Stimulated activated CD8-positive, alpha-beta memory T cell treated with anti-CD3 and anti-CD28 coated beads, Interleukin-7, amount 100 ng/mL, for 24 hours (primary cell): ENCODE results near the gene MXI1.
"Not testable (repeated sequence)": the region's sequence is repeated elsewhere in the genome, so short reads cannot be mapped to it uniquely, and the experiment has no call there.

ENCODE experiments used
- DNase-seq: peaks from one replicate; pipeline ENCODE4 v3.0.0-alpha.2; 2020; ENCODE audit warnings: low read depth

Gene MXI1

GRCh38 chr10:110239892-110240291 is 32.5 kb downstream of the MXI1 start:
- DNase-seq, result no peak

- no peak for DNase-seq
Observed at GRCh38 chr10:110241407-110241806, 34.0 kb downstream of the MXI1 start.

- no peak for DNase-seq
Observed at GRCh38 chr10:110241841-110242240, 34.4 kb downstream of the MXI1 start.

DNA sequence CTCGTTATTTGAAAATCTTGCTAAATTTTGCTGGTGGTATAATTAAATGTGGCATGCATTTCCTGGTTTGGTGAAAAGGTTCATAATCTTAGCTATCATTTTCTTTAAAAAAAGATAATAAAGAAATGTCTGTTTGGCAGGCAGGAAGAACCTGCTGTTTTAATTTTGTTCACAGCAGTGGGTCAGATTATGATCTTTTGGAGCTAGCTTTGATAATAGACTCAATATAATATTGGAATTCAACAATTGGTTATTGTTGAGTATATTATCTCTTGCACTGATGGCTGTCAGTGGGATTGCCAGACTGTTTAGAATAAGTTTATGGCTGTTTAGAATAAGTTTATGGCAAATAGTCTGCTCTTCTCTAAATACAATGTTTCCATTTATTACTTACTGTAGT is 35.1 kb downstream of the MXI1 start:
- DNase-seq, result no peak

DNA sequence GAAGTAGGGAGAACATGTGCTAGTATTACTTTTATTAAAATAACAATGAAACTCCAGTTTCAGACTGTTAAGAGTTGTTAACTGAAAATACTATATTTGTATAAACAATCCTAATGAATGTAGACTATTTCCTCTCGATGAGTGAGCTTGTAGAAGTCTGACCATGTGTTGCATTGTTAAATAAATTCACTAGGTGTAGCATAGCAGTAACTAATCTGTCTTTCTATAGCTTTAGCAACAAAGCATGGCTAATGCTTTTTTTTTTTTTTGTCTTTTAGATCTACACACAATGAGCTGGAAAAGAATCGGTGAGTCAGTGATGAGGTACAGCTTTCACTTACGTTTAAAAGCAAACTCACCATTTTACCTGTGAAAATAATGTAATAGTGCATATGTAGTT is 37.1 kb downstream of the MXI1 start:
- DNase-seq, result no peak

GRCh38 chr10:110247833-110248232 is 40.4 kb downstream of the MXI1 start:
- DNase-seq, result not testable (repeated sequence)

- not testable (repeated sequence) for DNase-seq
Observed at GRCh38 chr10:110249489-110249888, 42.1 kb downstream of the MXI1 start.

DNA sequence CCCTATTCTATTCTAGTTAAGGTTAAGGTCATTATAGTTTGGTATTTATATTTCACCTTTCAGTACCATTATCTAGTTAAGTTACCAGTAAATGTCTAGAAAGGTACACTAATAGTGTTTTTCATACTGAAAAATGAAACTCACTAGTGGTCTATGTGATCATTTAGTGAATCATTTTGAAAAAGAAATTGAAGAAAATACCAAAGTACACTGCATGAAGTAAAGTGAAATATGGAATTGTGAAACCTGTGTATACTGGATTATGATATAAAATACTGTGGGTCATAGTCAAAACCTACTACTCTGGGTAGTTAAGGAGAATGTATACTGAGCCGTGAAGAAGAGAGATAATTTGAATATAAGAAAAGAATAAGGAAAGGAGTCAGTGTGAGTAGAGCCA is 44.0 kb downstream of the MXI1 start:
- not testable (repeated sequence) for DNase-seq

GRCh38 chr10:110252151-110252550 is 44.7 kb downstream of the MXI1 start:
- DNase-seq, result no peak

GRCh38 chr10:110254467-110254866 is 47.1 kb downstream of the MXI1 start:
- DNase-seq, result no peak

GRCh38 chr10:110258542-110258941 is 51.1 kb downstream of the MXI1 start:
- DNase-seq, result no peak

DNA sequence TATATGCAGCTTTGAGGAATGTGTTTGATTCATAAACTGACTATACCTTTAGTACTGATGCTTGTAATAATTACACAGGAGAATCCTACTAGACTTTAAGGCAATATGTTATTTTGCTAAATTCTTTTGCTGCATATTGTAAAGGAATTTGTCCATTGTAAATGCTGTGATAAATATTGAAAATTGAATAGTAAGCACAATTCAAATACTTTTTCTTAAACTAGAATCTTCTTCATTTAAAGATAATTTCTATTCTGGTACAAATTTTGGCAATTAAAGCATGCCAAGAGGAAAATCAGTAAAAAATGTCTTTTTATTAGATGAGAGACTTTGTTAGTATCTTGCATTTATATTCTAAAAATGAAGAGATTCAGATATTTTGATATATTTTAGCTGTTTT is 51.9 kb downstream of the MXI1 start:
- no peak for DNase-seq

DNA sequence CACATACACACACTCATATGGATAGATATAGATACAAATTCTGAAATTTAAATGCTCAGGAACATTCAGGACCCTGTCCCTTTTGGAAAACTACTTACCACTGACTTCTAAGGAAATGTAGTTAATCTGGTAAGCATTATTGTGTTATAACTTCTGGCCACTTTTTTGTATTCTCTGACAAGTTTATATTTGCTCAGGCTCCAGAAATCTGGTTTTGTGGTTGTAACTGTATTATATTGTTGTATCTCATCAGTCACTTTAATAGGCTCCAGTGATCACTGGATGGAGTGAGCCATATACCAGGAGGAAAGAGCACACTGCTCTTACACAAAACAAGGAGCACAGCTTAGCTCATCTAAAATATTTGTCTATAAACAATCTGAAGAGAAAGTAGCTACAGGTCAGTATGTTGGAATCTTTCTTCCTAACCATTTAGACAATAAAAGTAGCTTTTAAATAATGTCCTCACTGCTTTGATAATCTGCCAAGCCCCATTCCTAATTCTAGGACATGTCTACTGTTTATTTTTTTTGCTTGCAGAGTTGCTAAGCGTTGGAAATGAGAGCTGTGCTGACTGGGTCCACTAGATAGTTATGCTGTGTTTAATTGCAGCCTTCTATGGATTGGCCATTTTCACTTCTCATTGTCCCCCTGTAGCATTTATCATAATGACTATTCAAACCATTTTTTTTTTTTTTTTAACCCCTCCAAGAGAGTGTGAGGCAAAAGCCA is 53.5 kb downstream of the MXI1 start:
- DNase-seq, result no peak

- no peak for DNase-seq
Observed at GRCh38 chr10:110263164-110263563, 55.8 kb downstream of the MXI1 start.

GRCh38 chr10:110265573-110266193 is 58.3 kb downstream of the MXI1 start:
- no peak for DNase-seq

GRCh38 chr10:110267276-110267675 is 59.9 kb downstream of the MXI1 start:
- DNase-seq, result no peak

DNA sequence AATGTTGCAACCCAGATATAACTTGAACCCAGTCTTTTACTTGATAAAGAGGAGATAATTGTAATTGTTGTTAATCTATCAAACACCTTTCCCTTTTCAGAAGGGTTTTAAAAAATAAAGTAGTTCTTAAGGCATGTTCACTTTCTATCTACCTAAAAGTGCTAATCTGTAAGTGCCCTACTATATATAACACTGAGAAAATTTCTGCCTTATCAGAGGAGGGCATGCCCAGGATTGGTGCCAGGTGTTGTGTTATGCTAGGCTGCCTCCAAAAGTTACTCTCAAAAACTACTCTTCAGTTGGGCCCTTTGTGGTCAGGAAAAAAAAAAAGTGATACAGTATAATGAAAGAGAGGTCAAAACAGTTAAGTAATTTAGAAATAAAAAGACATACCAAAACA is 61.0 kb downstream of the MXI1 start:
- DNase-seq, result no peak

GRCh38 chr10:110268971-110269370 is 61.6 kb downstream of the MXI1 start:
- DNase-seq, result no peak

- no peak for DNase-seq
Observed at GRCh38 chr10:110269374-110270318, 62.2 kb downstream of the MXI1 start.

DNA sequence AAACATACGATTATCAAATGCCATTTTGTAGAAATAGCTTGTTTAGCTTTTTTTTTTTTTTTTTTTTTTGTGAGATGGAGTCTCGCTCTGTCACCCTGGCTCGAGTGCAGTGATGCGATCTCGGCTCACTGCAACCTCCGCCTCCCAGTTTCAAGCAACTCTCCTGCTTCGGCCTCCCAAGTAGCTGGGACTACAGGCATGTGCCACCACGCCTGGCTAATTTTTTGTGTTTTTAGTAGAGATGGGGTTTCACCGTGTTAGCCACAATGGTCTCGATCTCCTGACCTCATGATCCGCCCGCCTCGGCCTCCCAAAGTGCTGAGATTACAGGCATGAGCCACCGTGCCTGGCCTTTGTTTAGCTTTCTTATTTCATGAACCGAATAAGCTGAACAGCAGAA is 65.6 kb downstream of the MXI1 start:
- DNase-seq, result not testable (repeated sequence)

DNA sequence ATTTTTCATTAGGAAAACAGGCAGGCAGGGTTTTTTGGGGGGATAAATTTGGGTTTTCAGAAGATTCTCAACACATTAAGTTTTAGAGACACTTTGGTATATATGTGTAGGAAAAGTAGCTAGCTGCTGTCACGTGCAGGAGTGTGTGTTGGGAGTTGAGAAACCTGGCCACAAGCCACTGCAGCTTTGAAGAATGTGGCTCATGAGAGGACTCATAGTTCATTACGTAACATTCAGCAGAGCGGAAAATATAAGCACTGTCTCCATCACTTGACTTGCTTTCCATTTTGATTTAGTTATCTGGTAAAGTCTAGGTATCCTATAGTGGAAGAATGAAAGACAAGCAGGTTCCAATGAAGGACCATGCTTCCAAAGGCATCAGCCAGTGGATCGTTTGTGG is 66.1 kb downstream of the MXI1 start:
- DNase-seq, result no peak

GRCh38 chr10:110274072-110274627 is 66.7 kb downstream of the MXI1 start:
- no peak for DNase-seq
